Gastrocnemius medialis (tissue), 4 donors: ENCODE measurements around the gene RAB4A. TPM values are rescaled to one million over a fixed set of nuclear protein-coding genes. Genes with fewer than 3 reads are reported as not detected.
"Not testable (repeated sequence)": the region's sequence is repeated elsewhere in the genome, so short reads cannot be mapped to it uniquely, and the experiment has no call there.

Experiments used
- ATAC-seq, 2 donors: fragments of 150-250 bp; one replicate each; pipeline ENCODE4 v1.9.1; 2016
- DNase-seq, 2 donors: peaks; one replicate each; pipeline ENCODE4 v3.0.0-alpha.2; 2019
- H3K27ac ChIP-seq, 4 donors: fragments of 200-600 bp; sonication (generic); 1 replicate in 1 of 4; 2 replicates in 3 of 4; pipeline ENCODE4 v1.5.1; 2016 to 2018; ENCODE audit warnings: mild to moderate bottlenecking in 2 of 4, moderate library complexity in 1 of 4
- H3K27me3 ChIP-seq, 3 donors: fragments of 200-600 bp; sonication (generic) in 2 of 3; 1 replicate in 1 of 3; 2 replicates in 2 of 3; pipeline versions ENCODE4 v1.5.1 to v1.6.0; 2016 to 2019; ENCODE audit warnings: mild to moderate bottlenecking in 1 of 3, moderate library complexity in 1 of 3
- H3K36me3 ChIP-seq, 2 donors: fragments of 200-600 bp; sonication (generic) in 1 of 2; one replicate each; pipeline ENCODE4 v1.5.1; 2017 to 2018
- H3K4me1 ChIP-seq, 2 donors: fragments of 200-600 bp; sonication (generic) in 1 of 2; one replicate each; pipeline ENCODE4 v1.5.1; 2016 to 2017; ENCODE audit warnings: mild to moderate bottlenecking in 2 of 2
- H3K4me3 ChIP-seq, 4 donors: fragments of 200-600 bp; sonication (generic) in 3 of 4; 1 replicate in 1 of 4; 2 replicates in 3 of 4; pipeline ENCODE4 v1.5.1; 2016 to 2019; ENCODE audit warnings: mild to moderate bottlenecking in 2 of 4
- H3K9me3 ChIP-seq, 3 donors: fragments of 200-600 bp; sonication (generic) in 2 of 3; 1 replicate in 1 of 3; 2 replicates in 2 of 3; pipeline ENCODE4 v1.5.1; 2016 to 2019
- POLR2A ChIP-seq, 2 donors: fragments of 450-650 bp; IDR thresholded peaks; one replicate each; pipeline ENCODE4 v1.6.1; 2017; ENCODE audit warnings: antibody characterized with exemption in 2 of 2, mild to moderate bottlenecking in 2 of 2, moderate library complexity in 2 of 2
- in situ Hi-C, 4 donors: fragments of 200-750 bp; cut with MboI; loops; one replicate each; pipeline versions ENCODE4 v1.15.0 to v1.8.0; 2017; ENCODE audit warnings: low sequenced_read_pairs in 4 of 4
- intact Hi-C: fragments of 100-400 bp; cut with DNase I; formaldehyde crosslinking; loops from one replicate; pipeline ENCODE4 v1.15.1; 2023; ENCODE audit warnings: low total_unique reads
- total RNA-seq, 4 donors: library from RNA; depleted of rRNA; stranded (reverse); fragments of >200 nt; gene quantifications; one replicate each; pipeline versions ENCODE4 v1.1.0 to v1.2.3, GENCODE V29; 2016
- TF ChIP-seq, protein P1 (sequence below), 5 experiments: fragments of 450-650 bp in 3 of 5; fragments of 200-600 bp in 2 of 5; sonication (generic) in 2 of 5; IDR thresholded peaks in 4 of 5; conservative IDR thresholded peaks in 1 of 5; 1 replicate in 4 of 5; 2 replicates in 1 of 5; pipeline ENCODE4 v1.5.1; 2016 to 2019; ENCODE audit warnings: antibody characterized with exemption in 5 of 5, mild to moderate bottlenecking in 3 of 5, moderate library complexity in 3 of 5

The RAB4A gene
- total RNA-seq, 4 donors from 2014 or later, result 21.1 to 48.1 (median 29.2) TPM

DNA sequence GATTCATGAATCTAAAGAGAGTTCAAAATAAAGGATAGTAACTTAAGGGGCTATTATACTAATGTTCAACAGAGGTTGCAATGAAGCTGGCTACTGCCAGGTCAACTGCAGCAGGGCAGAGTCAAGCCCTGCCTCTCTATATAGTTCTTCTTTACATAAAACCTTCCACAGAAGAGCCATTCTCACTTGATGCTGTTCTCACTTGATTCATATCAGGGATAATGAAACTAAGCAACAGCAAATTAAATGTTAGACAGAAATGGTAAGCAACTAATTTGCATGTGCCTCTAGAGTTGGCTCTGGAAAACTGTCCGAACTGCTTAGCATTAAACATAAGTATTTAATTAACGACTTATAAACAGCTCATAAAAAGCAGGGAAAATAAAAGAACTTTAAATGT, 54.5 kb downstream of the RAB4A start:
- Histone ChIP-seq H3K9me3 (no peaks in the 10 kb centered on the region), H3K27ac (no peak overlapping the region), H3K36me3 (peaks cover 0 to 20% of the 10 kb centered on the region in 2 donors), H3K27me3 (no peaks in the 10 kb centered on the region), H3K4me1 (no peaks in the 10 kb centered on the region), H3K4me3 (no peak overlapping the region)
- no peak for DNase-seq
- in situ Hi-C loops, result no loop called here
- intact Hi-C loops, result no loop called here
- no peak for TF ChIP-seq POLR2A (IDR thresholded peaks at IDR 0.05)
- TF ChIP-seq, protein P1, sequence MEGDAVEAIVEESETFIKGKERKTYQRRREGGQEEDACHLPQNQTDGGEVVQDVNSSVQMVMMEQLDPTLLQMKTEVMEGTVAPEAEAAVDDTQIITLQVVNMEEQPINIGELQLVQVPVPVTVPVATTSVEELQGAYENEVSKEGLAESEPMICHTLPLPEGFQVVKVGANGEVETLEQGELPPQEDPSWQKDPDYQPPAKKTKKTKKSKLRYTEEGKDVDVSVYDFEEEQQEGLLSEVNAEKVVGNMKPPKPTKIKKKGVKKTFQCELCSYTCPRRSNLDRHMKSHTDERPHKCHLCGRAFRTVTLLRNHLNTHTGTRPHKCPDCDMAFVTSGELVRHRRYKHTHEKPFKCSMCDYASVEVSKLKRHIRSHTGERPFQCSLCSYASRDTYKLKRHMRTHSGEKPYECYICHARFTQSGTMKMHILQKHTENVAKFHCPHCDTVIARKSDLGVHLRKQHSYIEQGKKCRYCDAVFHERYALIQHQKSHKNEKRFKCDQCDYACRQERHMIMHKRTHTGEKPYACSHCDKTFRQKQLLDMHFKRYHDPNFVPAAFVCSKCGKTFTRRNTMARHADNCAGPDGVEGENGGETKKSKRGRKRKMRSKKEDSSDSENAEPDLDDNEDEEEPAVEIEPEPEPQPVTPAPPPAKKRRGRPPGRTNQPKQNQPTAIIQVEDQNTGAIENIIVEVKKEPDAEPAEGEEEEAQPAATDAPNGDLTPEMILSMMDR (IDR thresholded peaks at IDR 0.05 in 4 of 5, conservative IDR thresholded peaks at IDR 0.05 in 1 of 5), result no peak
- no peak for ATAC-seq

DNA sequence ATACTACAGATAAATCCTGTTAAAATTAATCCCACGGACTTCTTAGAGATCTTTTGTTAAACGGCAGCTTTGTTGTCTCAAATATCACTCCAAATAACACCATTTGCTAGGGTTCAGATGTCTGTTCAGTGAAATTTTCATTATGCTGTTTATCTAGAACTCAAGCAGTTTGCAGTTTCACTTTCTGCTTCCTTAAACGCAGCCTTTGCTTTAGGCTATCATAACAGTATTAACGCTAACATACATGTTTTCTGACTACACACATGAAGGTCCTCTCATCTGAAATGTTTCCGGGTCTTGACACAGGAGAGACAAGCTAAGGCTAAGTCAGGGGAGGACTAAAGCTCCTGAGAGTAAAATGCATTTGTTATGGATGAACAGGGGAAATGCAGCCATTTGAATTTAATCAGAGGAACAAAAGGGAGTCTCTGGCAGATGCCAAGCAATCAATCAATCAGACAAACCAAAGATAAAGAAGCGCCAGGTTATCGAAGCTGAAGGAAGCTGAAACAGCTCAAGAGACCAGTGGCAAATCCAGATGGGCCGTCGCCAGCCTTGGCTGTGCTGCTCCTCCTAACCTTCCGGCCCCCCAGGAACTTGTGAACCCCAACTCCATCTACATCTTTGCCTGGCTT, 55.1 kb downstream of the RAB4A start:
- H3K27me3 ChIP-seq, result no peaks in the 10 kb centered on the region
- intact Hi-C loops, result no loop called here
- peaks cover 0 to 20% of the 10 kb centered on the region in 2 donors for H3K36me3 ChIP-seq
- in situ Hi-C loops, result no loop called here
- H3K27ac ChIP-seq, result no peak overlapping the region
- ATAC-seq (no peak), DNase-seq (no peak)
- H3K4me1 ChIP-seq, result no peaks in the 10 kb centered on the region
- no peaks in the 10 kb centered on the region for H3K9me3 ChIP-seq
- no peak for TF ChIP-seq POLR2A (IDR thresholded peaks at IDR 0.05)
- TF ChIP-seq, protein P1 (IDR thresholded peaks at IDR 0.05 in 4 of 5, conservative IDR thresholded peaks at IDR 0.05 in 1 of 5), result no peak
- no peak overlapping the region for H3K4me3 ChIP-seq

DNA sequence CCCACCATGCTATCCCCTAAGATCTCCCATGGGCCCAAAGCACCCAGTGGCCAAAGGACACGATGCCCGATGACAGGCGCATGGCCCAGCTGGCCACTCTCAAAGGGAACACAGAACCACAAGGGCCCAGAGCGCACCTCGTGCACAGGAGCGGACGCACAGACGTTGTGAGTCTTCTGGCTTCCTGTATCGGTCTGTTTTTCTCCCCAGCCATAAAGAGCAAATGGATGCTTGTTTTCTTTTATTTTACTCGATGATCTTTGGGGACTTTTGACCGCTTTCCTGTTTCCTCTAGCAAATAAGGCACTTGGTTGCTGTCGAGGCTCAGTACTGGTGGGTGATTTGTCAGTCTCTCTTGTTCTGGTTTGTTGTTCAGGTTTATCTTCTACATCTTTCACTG, 55.7 kb downstream of the RAB4A start:
- Histone ChIP-seq H3K9me3 (no peaks in the 10 kb centered on the region), H3K27ac (no peak overlapping the region), H3K4me1 (no peaks in the 10 kb centered on the region), H3K36me3 (peaks cover 0 to 20% of the 10 kb centered on the region in 2 donors), H3K27me3 (no peaks in the 10 kb centered on the region), H3K4me3 (no peak overlapping the region)
- intact Hi-C loops (no loop called here), in situ Hi-C loops (no loop called here)
- DNase-seq, result no peak
- TF ChIP-seq POLR2A (IDR thresholded peaks at IDR 0.05), result no peak
- TF ChIP-seq, protein P1 (IDR thresholded peaks at IDR 0.05 in 4 of 5, conservative IDR thresholded peaks at IDR 0.05 in 1 of 5), result no peak
- ATAC-seq, result no peak

DNA sequence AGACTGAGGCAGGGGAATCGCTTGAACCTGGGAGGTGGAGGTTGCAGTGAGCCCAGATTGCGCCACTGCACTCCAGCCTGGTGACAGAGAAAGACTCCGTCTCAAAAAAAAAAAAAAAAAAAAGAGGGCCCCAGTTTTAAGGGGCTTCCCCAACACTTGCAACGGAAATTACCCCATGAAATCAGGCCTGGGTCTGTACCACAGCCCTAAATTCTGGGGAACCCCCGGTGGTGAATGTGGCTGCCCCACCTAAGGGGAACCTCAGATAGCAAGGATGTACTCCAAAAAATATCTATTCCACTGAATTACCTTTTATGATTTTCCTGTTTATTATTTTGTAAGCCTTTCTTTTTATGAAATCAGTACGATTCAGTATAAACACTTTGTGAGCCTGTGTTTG, 56.9 kb downstream of the RAB4A start:
- H3K4me3 ChIP-seq, intact Hi-C loops, H3K4me1 ChIP-seq, H3K27ac ChIP-seq, H3K9me3 ChIP-seq, ATAC-seq, H3K27me3 ChIP-seq, DNase-seq, in situ Hi-C loops: not testable (repeated sequence)
- H3K36me3 ChIP-seq, result peaks cover 0 to 20% of the 10 kb centered on the region in 2 donors

DNA sequence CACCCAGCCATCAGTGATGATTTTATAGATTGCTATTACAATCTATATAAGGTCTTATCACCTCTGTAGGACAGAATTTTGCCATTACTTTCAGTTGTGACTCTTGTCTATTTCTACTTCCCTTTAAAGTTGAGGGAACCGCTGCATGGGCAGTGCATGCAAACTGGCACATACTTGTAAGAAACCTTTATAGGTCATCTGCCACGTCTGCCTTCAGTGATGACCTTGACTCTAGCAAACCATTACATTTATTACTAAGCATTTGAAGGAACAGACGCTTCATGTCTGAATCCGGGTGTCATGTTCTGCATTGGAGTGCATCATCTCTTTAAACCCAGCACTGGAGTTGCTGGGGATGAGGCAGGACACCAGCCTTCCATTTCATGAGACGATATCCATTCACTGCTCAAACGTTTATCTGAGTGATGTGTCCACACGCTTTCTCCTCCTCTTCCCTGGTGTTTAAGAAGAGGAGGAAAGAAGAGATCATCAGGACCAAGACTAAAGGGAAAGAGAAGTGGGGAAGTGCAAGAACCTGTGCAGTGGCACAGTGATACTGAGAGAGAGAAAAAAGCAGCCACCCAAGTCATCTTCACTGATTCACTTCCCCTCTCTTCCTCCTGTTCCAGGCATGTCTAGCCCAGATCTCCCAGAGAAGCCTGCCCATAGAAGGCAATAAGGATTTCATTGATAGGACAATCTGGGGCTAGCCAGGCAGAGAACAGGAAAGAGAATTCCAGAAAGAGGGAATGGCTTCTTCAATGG, 57.9 kb downstream of the RAB4A start:
- Histone ChIP-seq H3K27me3 (no peaks in the 10 kb centered on the region), H3K4me3 (no peak overlapping the region), H3K9me3 (no peaks in the 10 kb centered on the region), H3K4me1 (no peaks in the 10 kb centered on the region), H3K36me3 (peaks cover 0 to 20% of the 10 kb centered on the region in 2 donors), H3K27ac (no peak overlapping the region)
- intact Hi-C loops, result no loop called here
- in situ Hi-C loops, result no loop called here
- TF ChIP-seq, protein P1 (IDR thresholded peaks at IDR 0.05 in 4 of 5, conservative IDR thresholded peaks at IDR 0.05 in 1 of 5), result no peak
- no peak for TF ChIP-seq POLR2A (IDR thresholded peaks at IDR 0.05)
- no peak for DNase-seq
- ATAC-seq, result no peak
